Fibroblast of skin of left biceps (primary cell): ENCODE results near the gene MIER3.

ENCODE experiments used
- DNase-seq, 2 experiments: peaks; one replicate each; pipeline ENCODE4 v3.0.0-alpha.2; 2013; ENCODE audit warnings: low read depth in 2 of 2

MIER3 gene

DNA sequence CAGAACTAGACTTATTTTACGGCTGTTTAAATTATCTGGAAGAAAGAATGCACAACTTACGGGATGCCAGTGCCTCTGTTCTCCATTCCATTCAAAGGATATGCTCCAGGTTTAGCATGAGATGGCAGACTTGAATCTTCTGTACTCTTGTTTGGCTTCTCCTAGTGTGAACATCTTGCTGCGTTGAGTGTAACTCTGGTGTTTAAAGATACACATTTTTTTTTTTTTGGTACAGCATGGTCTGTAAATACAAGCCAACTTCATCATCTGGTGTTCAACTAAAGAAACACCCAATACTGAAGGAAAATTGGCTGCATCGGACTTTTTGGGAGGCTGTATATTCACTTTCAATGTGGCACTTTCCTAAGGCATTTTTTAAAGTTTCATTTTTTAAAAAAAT, 7.4 kb upstream of the MIER3 start:
- DNase-seq, result no peak

GRCh38 chr5:56958595-56958994, 6.7 kb upstream of the MIER3 start:
- no peak for DNase-seq

GRCh38 chr5:56954262-56954661, 2.3 kb upstream of the MIER3 start:
- DNase-seq, result no peak

- DNase-seq, result no peak
Measured at GRCh38 chr5:56951126-56951945, 587 bp downstream of the MIER3 start.

DNA sequence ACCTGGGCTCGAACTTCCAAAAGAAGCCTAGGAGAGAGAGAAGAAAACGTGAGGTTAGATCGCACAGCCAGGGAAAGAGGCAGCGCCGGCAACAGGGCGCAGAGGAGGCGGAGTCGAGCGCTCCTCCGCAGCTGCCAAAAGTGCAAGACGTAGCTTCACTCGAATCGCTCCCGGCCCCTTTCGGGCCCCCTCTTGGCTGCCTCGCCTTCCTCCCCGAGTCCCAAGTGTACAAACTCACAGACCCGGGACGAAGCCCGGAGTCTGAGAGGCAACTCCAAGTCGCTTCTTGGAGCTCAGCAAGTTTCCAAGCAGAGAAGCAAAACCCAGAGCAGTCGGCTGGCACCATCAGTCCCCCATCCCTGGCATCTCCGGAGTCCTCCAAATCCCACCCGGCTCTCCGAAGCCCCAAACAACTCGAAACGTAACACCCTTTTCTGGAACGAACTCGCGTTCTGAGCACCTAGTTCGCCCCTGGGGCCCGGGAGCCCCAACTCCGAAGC, 1.2 kb downstream of the MIER3 start:
- peak; percentile 40 to 42 for DNase-seq

DNA sequence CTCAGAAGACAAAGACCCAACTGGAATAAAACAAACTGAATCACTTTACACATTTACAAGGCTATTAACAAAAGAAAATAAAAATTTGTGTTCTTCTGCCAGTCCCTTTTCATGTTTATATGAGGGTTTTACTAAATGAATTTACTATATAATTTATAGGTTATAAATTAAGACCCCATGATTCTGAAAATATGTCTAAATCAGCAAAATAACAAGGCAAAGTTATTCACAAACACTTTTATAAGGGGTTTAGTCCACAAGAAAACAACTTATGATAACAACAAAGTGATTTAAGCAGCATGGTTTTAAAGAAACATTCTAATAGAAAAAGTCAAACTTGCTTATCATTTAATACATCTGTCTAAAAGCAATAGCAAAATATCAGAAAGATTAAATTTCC, 4.9 kb downstream of the MIER3 start:
- no peak for DNase-seq

DNA sequence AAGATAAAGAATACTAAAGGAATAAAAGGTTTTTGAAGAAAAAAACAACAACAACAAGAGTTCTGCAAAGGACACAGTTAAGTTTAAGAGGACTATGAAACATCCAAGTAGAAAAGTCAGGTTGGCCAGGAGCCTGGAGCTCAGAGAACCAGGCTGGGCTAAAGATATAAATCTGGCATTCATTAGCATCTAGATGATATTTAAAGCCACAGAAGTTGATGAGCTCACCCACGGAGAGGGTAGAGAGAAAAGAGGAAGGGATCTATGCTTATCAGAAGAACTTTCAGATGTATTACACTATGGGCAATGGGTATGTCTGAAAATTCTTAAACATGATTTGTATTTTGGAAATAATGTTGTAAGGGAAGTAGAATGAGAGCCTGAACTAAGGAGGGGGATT, 9.9 kb downstream of the MIER3 start:
- peak; percentile 45 for DNase-seq

DNA sequence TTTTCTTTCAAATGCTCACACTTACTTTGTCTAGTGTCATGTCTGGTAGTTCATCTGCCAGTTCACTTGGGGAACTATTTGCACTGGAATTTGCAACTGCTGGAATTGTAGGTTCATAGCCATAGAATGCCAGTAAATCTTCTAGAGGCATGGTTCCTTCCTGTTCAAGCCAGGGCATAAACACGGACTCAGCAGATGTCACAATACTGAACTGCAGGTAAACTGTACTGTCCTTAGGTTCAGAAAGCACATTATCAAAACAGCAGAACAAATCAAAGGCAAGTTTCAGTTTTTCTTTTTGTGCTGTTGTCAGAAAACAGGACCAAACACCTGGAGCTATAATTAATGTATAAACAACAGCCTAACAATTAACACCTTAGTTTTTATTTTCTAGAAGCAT, 13.1 kb downstream of the MIER3 start:
- DNase-seq, result no peak

DNA sequence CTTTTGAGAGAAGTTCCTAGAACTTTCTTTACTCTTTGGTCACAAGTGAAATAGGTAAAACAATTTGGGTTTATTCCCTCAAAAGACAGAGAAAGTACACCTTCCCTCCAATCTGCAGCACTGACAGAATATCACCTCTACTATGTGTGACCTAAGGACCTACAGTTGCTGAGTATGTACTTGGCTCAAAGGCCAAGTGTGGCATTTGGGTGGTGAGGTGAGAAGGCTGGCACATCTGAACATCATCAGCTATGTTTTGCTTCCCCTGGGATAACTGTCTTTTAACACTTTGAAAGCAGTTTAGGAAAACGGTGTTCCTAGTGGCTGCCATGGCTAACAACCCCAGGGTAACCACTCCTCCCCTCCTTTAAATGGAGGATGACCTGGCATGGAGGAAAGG, 17.6 kb downstream of the MIER3 start:
- no peak for DNase-seq

GRCh38 chr5:56922922-56923321, 29.0 kb downstream of the MIER3 start:
- no peak for DNase-seq

GRCh38 chr5:56919942-56920662, 31.8 kb downstream of the MIER3 start:
- DNase-seq, result no peak

GRCh38 chr5:56918054-56918453, 33.9 kb downstream of the MIER3 start:
- DNase-seq, result no peak

- DNase-seq, result no peak
Measured at GRCh38 chr5:56917534-56917933, 34.4 kb downstream of the MIER3 start.

DNA sequence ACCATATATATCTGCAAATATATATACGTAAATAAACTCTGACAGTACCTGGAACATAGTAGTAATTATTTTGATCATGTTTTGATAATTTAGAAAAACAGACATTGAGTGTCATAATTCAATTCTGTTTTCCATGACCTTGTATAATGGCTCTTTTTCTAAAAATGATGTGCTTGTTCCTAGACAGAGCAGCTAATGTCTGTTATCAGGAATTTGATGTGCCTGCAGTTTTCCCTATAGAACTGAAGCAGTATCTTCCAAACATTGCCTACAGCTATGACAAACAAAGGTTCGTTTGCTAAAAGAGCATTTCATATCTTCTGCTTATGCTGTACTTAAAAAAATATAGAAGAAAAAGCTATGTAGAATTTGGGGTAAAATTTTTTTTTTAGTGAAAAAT, 37.2 kb downstream of the MIER3 start:
- no peak for DNase-seq

GRCh38 chr5:56913766-56914165, 38.2 kb downstream of the MIER3 start:
- no peak for DNase-seq

- peak in 1 of 2 experiments; percentile 22 for DNase-seq
Measured at GRCh38 chr5:56910210-56910965, 41.5 kb downstream of the MIER3 start.

DNA sequence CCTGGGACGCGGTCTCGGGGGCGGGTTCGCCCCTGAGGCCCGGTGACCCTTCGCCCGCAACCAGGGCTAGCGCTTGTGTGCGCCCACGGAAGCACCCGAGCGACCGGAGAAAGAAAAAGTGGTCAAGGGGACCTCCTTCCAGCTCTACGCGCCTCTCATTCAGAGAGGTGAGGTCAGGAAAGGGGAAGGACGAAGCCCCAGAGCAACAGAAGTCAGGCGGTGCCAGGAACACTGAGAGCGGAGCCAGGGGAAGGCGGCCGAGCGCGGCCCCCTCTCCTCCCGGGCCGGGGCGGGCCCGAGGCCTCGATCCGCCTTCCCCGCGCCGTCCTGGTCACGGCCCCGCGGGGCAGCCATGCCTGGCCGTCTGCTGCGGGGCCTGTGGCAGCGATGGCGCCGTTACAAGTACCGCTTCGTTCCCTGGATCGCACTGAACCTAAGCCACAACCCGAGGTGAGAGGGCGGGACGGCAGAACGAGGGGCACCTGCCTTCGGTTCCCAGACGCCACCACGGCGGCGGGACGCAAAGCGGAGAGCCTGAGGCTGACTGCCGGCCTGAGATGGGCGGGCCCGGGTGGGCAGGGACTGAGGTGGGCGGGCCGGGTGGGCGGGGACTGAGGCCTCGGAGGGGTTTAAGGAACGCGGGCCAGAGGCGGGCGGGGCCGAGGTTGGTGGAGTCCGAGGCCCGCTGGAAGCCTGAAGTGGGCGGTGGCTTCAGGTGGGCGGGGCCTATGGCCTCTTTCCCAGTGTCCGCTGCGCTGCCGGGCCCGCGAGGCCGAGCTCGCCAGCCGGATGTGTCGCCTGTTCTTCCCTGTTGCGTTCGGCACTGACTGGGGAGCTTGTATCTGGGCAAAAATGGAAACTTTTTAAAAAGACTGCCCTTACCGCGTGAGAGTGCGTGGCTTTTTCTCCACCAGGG, 42.4 kb downstream of the MIER3 start, which contains the start of gene SETD9:
SETD9 (plus strand) TSS at position 303 of the 916 bp plus-strand sequence; CDS start at position 353, 50 bp downstream.
- peak; percentile 90 to 92 for DNase-seq

DNA sequence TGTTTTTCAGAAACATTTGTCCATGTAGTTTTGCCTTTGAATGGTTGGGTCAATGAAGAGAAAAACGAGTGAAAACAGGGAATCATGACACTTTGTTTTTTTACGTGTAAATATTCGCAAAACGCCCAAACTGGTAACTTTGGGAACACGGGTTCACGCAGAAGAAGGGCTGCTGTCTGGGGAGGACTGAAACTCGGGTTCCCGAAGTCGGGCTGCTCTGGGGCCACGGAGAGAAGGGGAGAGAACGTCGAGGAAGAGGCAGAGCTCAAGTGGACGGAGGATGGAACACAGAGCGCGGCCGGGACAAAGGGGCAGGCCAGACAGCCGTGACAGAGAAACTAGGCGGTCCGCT, 43.0 kb downstream of the MIER3 start:
- DNase-seq, result no peak

- DNase-seq, result no peak
Measured at GRCh38 chr5:56900858-56901578, 50.9 kb downstream of the MIER3 start.

DNA sequence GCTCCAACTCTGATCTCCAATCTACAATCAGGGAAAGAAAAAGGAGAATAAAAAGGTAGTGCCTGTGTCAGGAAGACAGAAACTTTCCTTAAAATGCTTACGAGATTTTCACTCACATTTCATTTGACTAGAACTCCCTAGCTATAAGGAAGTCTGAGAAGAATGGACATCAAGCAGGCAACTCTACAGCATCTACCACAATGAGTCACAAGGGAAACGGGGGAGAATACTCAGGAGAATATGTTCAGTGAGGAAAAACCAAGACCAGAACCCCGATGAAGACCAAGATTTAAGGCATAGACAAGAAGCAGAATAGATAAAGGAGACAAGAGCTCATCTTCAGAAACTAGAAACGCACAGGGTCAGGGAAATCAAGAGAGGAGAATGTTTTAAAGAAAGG, 51.5 kb downstream of the MIER3 start:
- no peak for DNase-seq

- DNase-seq, result no peak
Measured at GRCh38 chr5:56898213-56898612, 53.7 kb downstream of the MIER3 start.
